Upper lobe of left lung (tissue), 4 donors: ENCODE results near the gene MYO19.

ENCODE experiments used
- POLR2A ChIP-seq, 4 donors: fragments of 450-650 bp; IDR thresholded peaks; one replicate each; pipeline ENCODE4 v1.5.1; 2016 to 2017; ENCODE audit warnings: antibody characterized with exemption in 4 of 4, mild to moderate bottlenecking in 2 of 4
- TF ChIP-seq, protein P1 (sequence below), 6 experiments: fragments of 450-650 bp in 4 of 6; fragments of 200-600 bp in 2 of 6; sonication (generic) in 2 of 6; IDR thresholded peaks; one replicate each; pipeline ENCODE4 v1.5.1; 2016 to 2019; ENCODE audit warnings: antibody characterized with exemption in 6 of 6

GRCh38 chr17:36503456-36504155 is 31.1 kb downstream of the MYO19 start:
- TF ChIP-seq, protein P1, sequence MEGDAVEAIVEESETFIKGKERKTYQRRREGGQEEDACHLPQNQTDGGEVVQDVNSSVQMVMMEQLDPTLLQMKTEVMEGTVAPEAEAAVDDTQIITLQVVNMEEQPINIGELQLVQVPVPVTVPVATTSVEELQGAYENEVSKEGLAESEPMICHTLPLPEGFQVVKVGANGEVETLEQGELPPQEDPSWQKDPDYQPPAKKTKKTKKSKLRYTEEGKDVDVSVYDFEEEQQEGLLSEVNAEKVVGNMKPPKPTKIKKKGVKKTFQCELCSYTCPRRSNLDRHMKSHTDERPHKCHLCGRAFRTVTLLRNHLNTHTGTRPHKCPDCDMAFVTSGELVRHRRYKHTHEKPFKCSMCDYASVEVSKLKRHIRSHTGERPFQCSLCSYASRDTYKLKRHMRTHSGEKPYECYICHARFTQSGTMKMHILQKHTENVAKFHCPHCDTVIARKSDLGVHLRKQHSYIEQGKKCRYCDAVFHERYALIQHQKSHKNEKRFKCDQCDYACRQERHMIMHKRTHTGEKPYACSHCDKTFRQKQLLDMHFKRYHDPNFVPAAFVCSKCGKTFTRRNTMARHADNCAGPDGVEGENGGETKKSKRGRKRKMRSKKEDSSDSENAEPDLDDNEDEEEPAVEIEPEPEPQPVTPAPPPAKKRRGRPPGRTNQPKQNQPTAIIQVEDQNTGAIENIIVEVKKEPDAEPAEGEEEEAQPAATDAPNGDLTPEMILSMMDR (IDR thresholded peaks at IDR 0.05) = no peak
- TF ChIP-seq POLR2A (IDR thresholded peaks at IDR 0.05) = no peak
